Esophagus muscularis mucosa (tissue), 4 donors: ENCODE data around the gene IFNGR1. TPM values are rescaled to one million over a fixed set of nuclear protein-coding genes. Genes with fewer than 3 reads are reported as not detected.
"Not testable (repeated sequence)": the region's sequence is repeated elsewhere in the genome, so short reads cannot be mapped to it uniquely, and the experiment has no call there.

ENCODE experiments used
- DNase-seq: peaks from one replicate; pipeline ENCODE4 v3.0.0-alpha.2; 2017; ENCODE audit errors: extremely low spot score
- H3K27ac ChIP-seq, 4 donors: fragments of 200-600 bp; sonication (generic); replicated peaks in 1 of 4; 1 replicate in 3 of 4; 2 replicates in 1 of 4; pipeline ENCODE4 v1.5.1; 2016 to 2019; ENCODE audit warnings: mild to moderate bottlenecking in 1 of 4
- H3K27me3 ChIP-seq, 4 donors: fragments of 200-600 bp; sonication (generic); one replicate each; pipeline versions ENCODE4 v1.5.1 to v1.6.0; 2016 to 2019
- H3K36me3 ChIP-seq, 4 donors: fragments of 200-600 bp; sonication (generic); one replicate each; pipeline ENCODE4 v1.5.1; 2016 to 2019
- H3K4me1 ChIP-seq, 4 donors: fragments of 200-600 bp; sonication (generic); one replicate each; pipeline ENCODE4 v1.5.1; 2016 to 2019
- H3K4me3 ChIP-seq, 4 donors: fragments of 200-600 bp; sonication (generic); 1 replicate in 2 of 4; 2 replicates in 2 of 4; pipeline ENCODE4 v1.5.1; 2016 to 2019; ENCODE audit warnings: mild to moderate bottlenecking in 4 of 4, moderate library complexity in 1 of 4
- H3K9me3 ChIP-seq, 4 donors: fragments of 200-600 bp; sonication (generic); 1 replicate in 3 of 4; 2 replicates in 1 of 4; pipeline ENCODE4 v1.5.1; 2016 to 2019
- EP300 ChIP-seq: sonication (generic); formaldehyde crosslinking; IDR thresholded peaks from one replicate; pipeline ENCODE4 v1.6.1; 2017; ENCODE audit warnings: antibody characterized with exemption
- POLR2A ChIP-seq: fragments of 450-650 bp; IDR thresholded peaks from one replicate; pipeline ENCODE4 v1.6.1; 2017; ENCODE audit warnings: antibody characterized with exemption, moderate library complexity, mild to moderate bottlenecking, low read depth
- POLR2AphosphoS5 ChIP-seq, 2 donors: sonication (generic); formaldehyde crosslinking; IDR thresholded peaks; one replicate each; pipeline ENCODE4 v1.6.1; 2017; ENCODE audit warnings: antibody characterized with exemption in 2 of 2
- WGBS: methylation state at CpG from one replicate; pipeline ENCODE4 v1.1.5; 2018; 5-methylcytosine and 5-hydroxymethylcytosine counted together
- intact Hi-C: fragments of 100-400 bp; cut with DNase I; formaldehyde crosslinking; loops from one replicate; pipeline ENCODE4 v1.15.1; 2023
- total RNA-seq, 4 donors: library from RNA; depleted of rRNA; stranded (reverse); fragments of >200 nt; gene quantifications; one replicate each; pipeline versions ENCODE4 v1.1.0 to v1.2.1, GENCODE V29; 2016
- TF ChIP-seq, protein P1 (sequence below), 3 experiments: fragments of 200-600 bp in 2 of 3; fragments of 450-650 bp in 1 of 3; sonication (generic) in 2 of 3; IDR thresholded peaks; one replicate each; pipeline ENCODE4 v1.5.1; 2017 to 2019; ENCODE audit warnings: antibody characterized with exemption in 3 of 3, mild to moderate bottlenecking in 2 of 3, moderate library complexity in 1 of 3

The IFNGR1 gene
- total RNA-seq, 4 donors from 2014 or later = 52.8 to 95.9 (median 62.9) TPM

DNA sequence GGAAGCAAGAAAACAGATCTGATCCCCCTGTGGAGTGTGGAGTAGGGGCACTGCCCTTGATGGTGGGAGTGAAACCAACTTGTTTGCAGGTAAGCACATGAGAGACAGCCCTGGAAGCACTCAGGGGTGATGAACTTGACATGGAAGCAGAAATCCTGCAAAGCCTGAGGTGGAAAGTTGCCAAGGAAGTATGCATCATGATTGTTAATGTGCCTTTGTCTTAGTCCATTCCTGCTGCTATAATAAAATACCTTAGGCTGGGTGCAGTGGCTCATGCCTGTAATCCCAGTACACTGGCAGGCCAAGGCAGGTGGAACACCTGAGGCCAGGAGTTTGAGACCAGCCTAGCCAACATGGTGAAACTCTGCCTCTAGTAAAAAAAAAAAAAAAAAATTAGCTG, 40.2 kb upstream of the IFNGR1 start:
- intact Hi-C loops = no loop called here
- TF ChIP-seq POLR2A = no peak
- TF ChIP-seq EP300 = no peak
- TF ChIP-seq POLR2AphosphoS5 (IDR thresholded peaks at IDR 0.05) = no peak
- TF ChIP-seq, protein P1, sequence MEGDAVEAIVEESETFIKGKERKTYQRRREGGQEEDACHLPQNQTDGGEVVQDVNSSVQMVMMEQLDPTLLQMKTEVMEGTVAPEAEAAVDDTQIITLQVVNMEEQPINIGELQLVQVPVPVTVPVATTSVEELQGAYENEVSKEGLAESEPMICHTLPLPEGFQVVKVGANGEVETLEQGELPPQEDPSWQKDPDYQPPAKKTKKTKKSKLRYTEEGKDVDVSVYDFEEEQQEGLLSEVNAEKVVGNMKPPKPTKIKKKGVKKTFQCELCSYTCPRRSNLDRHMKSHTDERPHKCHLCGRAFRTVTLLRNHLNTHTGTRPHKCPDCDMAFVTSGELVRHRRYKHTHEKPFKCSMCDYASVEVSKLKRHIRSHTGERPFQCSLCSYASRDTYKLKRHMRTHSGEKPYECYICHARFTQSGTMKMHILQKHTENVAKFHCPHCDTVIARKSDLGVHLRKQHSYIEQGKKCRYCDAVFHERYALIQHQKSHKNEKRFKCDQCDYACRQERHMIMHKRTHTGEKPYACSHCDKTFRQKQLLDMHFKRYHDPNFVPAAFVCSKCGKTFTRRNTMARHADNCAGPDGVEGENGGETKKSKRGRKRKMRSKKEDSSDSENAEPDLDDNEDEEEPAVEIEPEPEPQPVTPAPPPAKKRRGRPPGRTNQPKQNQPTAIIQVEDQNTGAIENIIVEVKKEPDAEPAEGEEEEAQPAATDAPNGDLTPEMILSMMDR (IDR thresholded peaks at IDR 0.05) = no peak
- peaks cover 0 to 10% (median 6%) of the 10 kb centered on the region in 4 donors for H3K9me3 ChIP-seq
- no peak overlapping the region for H3K4me3 ChIP-seq
- H3K27me3 ChIP-seq = no peaks in the 10 kb centered on the region
- no peak for DNase-seq
- H3K36me3 ChIP-seq = no peaks in the 10 kb centered on the region
- no peak overlapping the region for H3K27ac ChIP-seq
- H3K4me1 ChIP-seq = peaks cover 10 to 26% (median 18%) of the 10 kb centered on the region in 4 donors

DNA sequence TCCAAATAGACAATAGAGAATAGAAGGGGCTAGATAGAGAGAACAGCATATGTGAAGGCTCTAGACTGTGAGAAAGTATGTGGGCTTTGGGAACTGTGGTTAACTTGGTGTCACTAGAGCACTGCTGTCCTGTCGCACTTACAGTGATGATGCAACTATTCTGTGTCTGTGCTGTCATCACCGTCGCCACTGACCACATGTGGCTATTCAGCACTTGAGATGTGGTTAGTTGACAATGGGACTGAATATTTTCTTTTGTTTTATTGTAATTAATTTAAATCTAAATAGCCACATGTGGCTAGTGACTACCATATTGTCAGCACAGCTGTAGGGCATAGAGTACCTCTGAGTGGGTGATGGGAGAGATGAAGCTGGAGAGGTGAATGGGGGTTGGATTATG, 39.0 kb upstream of the IFNGR1 start:
- TF ChIP-seq EP300 = no peak
- no peak for TF ChIP-seq POLR2A
- TF ChIP-seq, protein P1 (IDR thresholded peaks at IDR 0.05) = no peak
- no peak for TF ChIP-seq POLR2AphosphoS5 (IDR thresholded peaks at IDR 0.05)
- intact Hi-C loops = no loop called here
- no peaks in the 10 kb centered on the region for H3K27me3 ChIP-seq

DNA sequence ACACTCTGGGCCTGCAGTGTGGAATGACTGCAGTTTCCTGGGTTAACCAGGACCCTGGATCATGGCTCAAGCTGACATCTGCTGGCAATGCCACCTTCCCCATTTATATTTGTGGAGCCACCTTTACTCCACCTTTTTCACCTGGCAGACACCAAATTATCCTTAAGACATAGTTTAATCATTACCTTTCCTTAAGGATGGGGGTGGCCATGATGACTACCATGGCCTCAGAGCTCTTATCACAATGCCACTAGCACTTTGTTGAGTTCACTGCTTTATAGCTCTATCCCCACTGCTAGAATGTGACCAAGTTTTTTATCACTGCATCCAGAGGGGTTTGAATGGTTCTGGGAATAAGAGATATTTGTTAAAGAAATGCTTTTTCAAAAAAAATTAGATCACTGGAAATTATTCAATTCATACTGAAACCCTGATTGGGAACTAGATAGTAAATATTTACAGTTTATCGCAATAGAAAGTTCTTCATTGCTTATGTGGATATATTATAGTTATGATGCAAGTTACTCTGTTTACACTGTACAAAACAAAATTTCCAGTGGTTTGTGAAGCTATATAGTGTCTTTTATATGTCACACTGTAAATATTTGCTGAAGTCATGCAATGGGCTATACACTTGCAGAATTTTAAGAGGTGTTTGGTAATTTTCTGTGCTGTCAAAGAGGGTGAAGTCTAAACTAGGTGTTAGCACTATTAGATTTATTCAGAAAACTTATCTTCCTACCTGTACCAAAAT, 37.3 kb upstream of the IFNGR1 start:
- no peak for DNase-seq
- TF ChIP-seq, protein P1 (IDR thresholded peaks at IDR 0.05) = no peak
- TF ChIP-seq POLR2A = no peak
- TF ChIP-seq POLR2AphosphoS5 (IDR thresholded peaks at IDR 0.05) = no peak
- no peak for TF ChIP-seq EP300
- WGBS = 90% methylated on average over 1 of the region's 1 CpG
- no peaks in the 10 kb centered on the region for H3K27me3 ChIP-seq
- intact Hi-C loops = no loop called here
- H3K9me3 ChIP-seq = peaks cover 0 to 11% (median 7%) of the 10 kb centered on the region in 4 donors
- H3K4me1 ChIP-seq = peaks cover 5 to 16% (median 11%) of the 10 kb centered on the region in 4 donors
- no peak overlapping the region for H3K27ac ChIP-seq
- H3K4me3 ChIP-seq = no peak overlapping the region
- H3K36me3 ChIP-seq = no peaks in the 10 kb centered on the region

More for the DNA sequence above, 39.0 kb upstream of the IFNGR1 start:
- H3K9me3 ChIP-seq = peaks cover 0 to 11% (median 7%) of the 10 kb centered on the region in 4 donors
- DNase-seq = no peak
- no peaks in the 10 kb centered on the region for H3K36me3 ChIP-seq
- H3K4me1 ChIP-seq = peaks cover 10 to 26% (median 18%) of the 10 kb centered on the region in 4 donors
- no peak overlapping the region for H3K27ac ChIP-seq
- 75% methylated on average over 3 of the region's 3 CpGs for WGBS
- no peak overlapping the region for H3K4me3 ChIP-seq

DNA sequence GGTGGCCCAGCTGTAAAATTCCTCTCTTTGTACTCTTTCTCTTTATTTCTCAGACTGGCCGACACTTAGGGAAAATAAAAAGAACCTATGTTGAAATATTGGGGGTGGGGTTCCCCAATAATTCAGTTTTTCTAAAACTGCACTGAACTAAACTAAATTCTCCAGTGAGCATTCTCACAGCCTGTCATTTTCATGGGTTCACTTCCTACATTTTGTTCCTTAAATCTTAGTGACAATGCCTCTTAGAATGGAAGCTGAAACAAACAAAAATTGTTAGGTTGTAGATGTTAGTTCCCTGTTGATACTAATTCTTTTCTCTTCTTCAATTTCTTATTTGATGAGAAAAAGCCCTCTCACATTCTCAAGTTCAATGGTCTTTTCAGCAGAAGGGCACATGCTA, 35.8 kb upstream of the IFNGR1 start:
- intact Hi-C loops = no loop called here

DNA sequence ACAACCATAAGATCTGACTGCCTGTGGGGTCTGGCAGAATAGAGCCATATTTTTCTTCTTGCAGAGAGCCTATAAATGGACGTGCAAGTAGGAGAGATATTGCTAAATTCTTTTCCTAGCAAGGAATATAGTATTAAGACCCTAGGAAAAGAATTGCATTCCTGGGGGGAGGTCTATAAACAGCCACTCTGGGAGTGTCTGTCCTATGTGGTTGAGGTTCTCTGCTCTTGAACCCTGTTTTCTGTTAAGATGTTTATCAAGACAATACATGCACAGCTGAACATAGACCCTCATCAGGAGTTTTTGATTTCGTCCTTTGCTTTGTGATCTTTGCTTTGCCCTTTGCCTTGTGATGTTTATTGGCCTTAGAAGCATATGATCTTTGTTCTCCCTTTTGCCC, 35.2 kb upstream of the IFNGR1 start:
- WGBS = 48% methylated on average over 2 of the region's 2 CpGs

More for the DNA sequence above, 35.8 kb upstream of the IFNGR1 start:
- WGBS = 72% methylated on average over 1 of the region's 1 CpG
- no peaks in the 10 kb centered on the region for H3K27me3 ChIP-seq
- no peak for TF ChIP-seq EP300
- TF ChIP-seq POLR2AphosphoS5 (IDR thresholded peaks at IDR 0.05) = no peak
- TF ChIP-seq, protein P1 (IDR thresholded peaks at IDR 0.05) = no peak
- TF ChIP-seq POLR2A = no peak
- H3K36me3 ChIP-seq = no peaks in the 10 kb centered on the region
- H3K4me3 ChIP-seq = no peak overlapping the region
- peaks cover 0 to 11% (median 7%) of the 10 kb centered on the region in 4 donors for H3K9me3 ChIP-seq
- no peak overlapping the region for H3K27ac ChIP-seq
- H3K4me1 ChIP-seq = peaks cover 0 to under 1% (median 0%) of the 10 kb centered on the region in 4 donors
- no peak for DNase-seq

More for the DNA sequence above, 35.2 kb upstream of the IFNGR1 start:
- DNase-seq, H3K27me3 ChIP-seq, H3K27ac ChIP-seq, H3K36me3 ChIP-seq, H3K4me3 ChIP-seq, H3K4me1 ChIP-seq, intact Hi-C loops: not testable (repeated sequence)
- peaks cover 0 to 11% (median 7%) of the 10 kb centered on the region in 4 donors for H3K9me3 ChIP-seq
